SK-N-SH treated with all-trans-retinoic acid at 6 μM for 48 hours (cell line): ENCODE data around the gene DDX1.

Source experiments
- ATAC-seq: fragments of 200-7000 bp; cut with Tn5 transposase; 3 replicates; pipeline ENCODE4 v1.9.1; 2020; ENCODE audit warnings: mild to moderate bottlenecking, moderate library complexity
- ARNTL ChIP-seq: fragments of 450-650 bp; formaldehyde crosslinking; IDR thresholded peaks from 2 replicates; pipeline ENCODE4 v1.5.0; 2020; ENCODE audit warnings: low read depth, mild to moderate bottlenecking, moderate library complexity, borderline replicate concordance
- CSDC2 ChIP-seq: fragments of 250-450 bp; sonication (Bioruptor Pico); IDR thresholded peaks from 2 replicates; pipeline ENCODE4 v1.5.0; 2020; ENCODE audit warnings: mild to moderate bottlenecking, moderate library complexity
- ESRRG ChIP-seq: fragments of 250-450 bp; sonication (Bioruptor Pico); IDR thresholded peaks from 2 replicates; pipeline ENCODE4 v1.6.1; 2021; ENCODE audit warnings: mild to moderate bottlenecking
- GLIS3 ChIP-seq: fragments of 250-450 bp; sonication (Bioruptor Pico); IDR thresholded peaks from 2 replicates; pipeline ENCODE4 v1.5.0; 2020; ENCODE audit warnings: mild to moderate bottlenecking, moderate library complexity
- ISL1 ChIP-seq: fragments of 250-450 bp; sonication (Bioruptor Pico); IDR thresholded peaks from 2 replicates; pipeline ENCODE4 v2.1.2; 2022; ENCODE audit warnings: mild to moderate bottlenecking, moderate library complexity
- PPARA ChIP-seq: fragments of 250-450 bp; sonication (Bioruptor Pico); IDR thresholded peaks from 2 replicates; pipeline ENCODE4 v1.5.0; 2020; ENCODE audit warnings: mild to moderate bottlenecking, borderline replicate concordance
- RARB ChIP-seq: fragments of 250-450 bp; sonication (Bioruptor Pico); IDR thresholded peaks from 2 replicates; pipeline ENCODE4 v1.8.0; 2021; ENCODE audit warnings: mild to moderate bottlenecking, moderate library complexity
- SNAI2 ChIP-seq: fragments of 250-450 bp; sonication (Bioruptor Pico); IDR thresholded peaks from 2 replicates; pipeline ENCODE4 v1.5.0; 2020; ENCODE audit warnings: mild to moderate bottlenecking, moderate library complexity
- TCF4 ChIP-seq: fragments of 250-450 bp; sonication (Bioruptor Pico); IDR thresholded peaks from 2 replicates; pipeline ENCODE4 v1.8.0; 2021; ENCODE audit warnings: mild to moderate bottlenecking, moderate library complexity, borderline replicate concordance
- TOX ChIP-seq: fragments of 250-450 bp; sonication (Bioruptor Pico); IDR thresholded peaks from 2 replicates; pipeline ENCODE4 v1.8.0; 2021; ENCODE audit warnings: mild to moderate bottlenecking, moderate library complexity, borderline replicate concordance
- ZFP3 ChIP-seq: fragments of 250-450 bp; sonication (Bioruptor Pico); IDR thresholded peaks from 2 replicates; pipeline ENCODE4 v1.5.0; 2020; ENCODE audit warnings: mild to moderate bottlenecking, moderate library complexity
- ZFP30 ChIP-seq: fragments of 450-650 bp; formaldehyde crosslinking; IDR thresholded peaks from 2 replicates; pipeline ENCODE4 v1.5.0; 2022; ENCODE audit warnings: mild to moderate bottlenecking, moderate library complexity
- ZNF565 ChIP-seq: fragments of 450-650 bp; formaldehyde crosslinking; conservative IDR thresholded peaks from 2 replicates; pipeline ENCODE4 v1.5.0; 2020; ENCODE audit warnings: low read depth, mild to moderate bottlenecking, moderate library complexity
- ZNF70 ChIP-seq: fragments of 450-650 bp; formaldehyde crosslinking; IDR thresholded peaks from 2 replicates; pipeline ENCODE4 v1.5.0; 2020; ENCODE audit warnings: mild to moderate bottlenecking, moderate library complexity
- ZNF8 ChIP-seq: fragments of 450-650 bp; formaldehyde crosslinking; IDR thresholded peaks from 2 replicates; pipeline ENCODE4 v1.5.0; 2020; ENCODE audit warnings: mild to moderate bottlenecking, moderate library complexity
- TF ChIP-seq, protein P1 (sequence below): fragments of 250-450 bp; sonication (Bioruptor Pico); IDR thresholded peaks from 2 replicates; pipeline ENCODE4 v1.5.0; 2020; ENCODE audit warnings: mild to moderate bottlenecking, moderate library complexity
- TF ChIP-seq, protein P2 (sequence below): fragments of 250-450 bp; sonication (Bioruptor Pico); IDR thresholded peaks from 2 replicates; pipeline ENCODE4 v1.5.1; 2021; ENCODE audit warnings: mild to moderate bottlenecking, moderate library complexity
- TF ChIP-seq, protein P3 (sequence below): fragments of 250-450 bp; sonication (Bioruptor Pico); IDR thresholded peaks from 2 replicates; pipeline ENCODE4 v1.8.0; 2020; ENCODE audit warnings: mild to moderate bottlenecking, moderate library complexity, borderline replicate concordance
- TF ChIP-seq, protein P4 (sequence below): fragments of 250-450 bp; sonication (Bioruptor Pico); IDR thresholded peaks from 2 replicates; pipeline ENCODE4 v1.5.1; 2020; ENCODE audit warnings: low read depth, mild to moderate bottlenecking, moderate library complexity
- TF ChIP-seq, protein P5 (sequence below): fragments of 250-450 bp; sonication (Bioruptor Pico); IDR thresholded peaks from 2 replicates; pipeline ENCODE4 v1.8.0; 2021; ENCODE audit warnings: low read depth, mild to moderate bottlenecking, moderate library complexity, borderline replicate concordance

The DDX1 gene

DNA sequence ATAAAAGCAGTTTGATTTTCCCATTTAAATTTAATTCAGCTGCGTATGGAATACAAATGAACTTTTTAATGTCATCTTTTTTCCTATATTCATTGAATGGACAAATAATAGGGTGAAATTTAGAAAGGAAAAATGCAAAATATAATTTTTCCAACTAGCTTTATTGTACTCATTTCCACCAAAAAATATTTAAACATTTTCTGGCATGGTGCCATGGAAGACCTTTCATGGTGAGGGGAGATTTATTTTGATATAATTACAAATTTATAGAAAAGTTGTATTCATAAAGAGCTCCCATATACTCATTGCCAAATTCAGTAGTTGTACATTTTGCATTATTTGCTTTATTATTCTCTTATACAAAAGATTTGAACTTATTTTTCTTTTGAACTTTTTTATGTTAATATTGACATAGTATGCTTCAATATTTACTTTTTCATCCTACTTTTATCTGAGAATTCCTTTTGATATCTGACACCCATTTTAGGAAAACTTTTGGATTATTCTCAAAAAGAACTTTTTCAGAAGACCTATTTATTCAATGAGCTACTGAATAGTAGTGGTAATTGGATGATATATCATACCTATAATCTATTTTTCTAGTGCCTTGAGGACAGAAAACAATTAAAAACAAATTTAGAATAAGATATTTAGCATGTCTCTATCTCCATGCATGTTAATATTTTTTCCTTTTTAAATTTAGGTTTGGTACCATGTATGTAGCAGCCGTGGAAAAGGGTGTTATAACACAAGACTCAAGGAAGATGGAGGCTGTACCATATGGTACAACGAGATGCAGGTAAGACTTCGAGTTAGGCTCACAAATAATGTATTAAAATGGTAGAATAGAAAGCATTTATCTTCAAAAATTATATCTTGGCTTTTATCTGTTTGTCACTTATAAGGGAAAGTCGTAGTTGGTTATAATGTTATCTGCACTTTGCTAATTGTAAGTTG lies 37.5 kb downstream of the DDX1 start:
- no peak for ATAC-seq
- TF ChIP-seq ZFP30 (CRISPR knock-in tag) = no peak
- TF ChIP-seq, protein P1, sequence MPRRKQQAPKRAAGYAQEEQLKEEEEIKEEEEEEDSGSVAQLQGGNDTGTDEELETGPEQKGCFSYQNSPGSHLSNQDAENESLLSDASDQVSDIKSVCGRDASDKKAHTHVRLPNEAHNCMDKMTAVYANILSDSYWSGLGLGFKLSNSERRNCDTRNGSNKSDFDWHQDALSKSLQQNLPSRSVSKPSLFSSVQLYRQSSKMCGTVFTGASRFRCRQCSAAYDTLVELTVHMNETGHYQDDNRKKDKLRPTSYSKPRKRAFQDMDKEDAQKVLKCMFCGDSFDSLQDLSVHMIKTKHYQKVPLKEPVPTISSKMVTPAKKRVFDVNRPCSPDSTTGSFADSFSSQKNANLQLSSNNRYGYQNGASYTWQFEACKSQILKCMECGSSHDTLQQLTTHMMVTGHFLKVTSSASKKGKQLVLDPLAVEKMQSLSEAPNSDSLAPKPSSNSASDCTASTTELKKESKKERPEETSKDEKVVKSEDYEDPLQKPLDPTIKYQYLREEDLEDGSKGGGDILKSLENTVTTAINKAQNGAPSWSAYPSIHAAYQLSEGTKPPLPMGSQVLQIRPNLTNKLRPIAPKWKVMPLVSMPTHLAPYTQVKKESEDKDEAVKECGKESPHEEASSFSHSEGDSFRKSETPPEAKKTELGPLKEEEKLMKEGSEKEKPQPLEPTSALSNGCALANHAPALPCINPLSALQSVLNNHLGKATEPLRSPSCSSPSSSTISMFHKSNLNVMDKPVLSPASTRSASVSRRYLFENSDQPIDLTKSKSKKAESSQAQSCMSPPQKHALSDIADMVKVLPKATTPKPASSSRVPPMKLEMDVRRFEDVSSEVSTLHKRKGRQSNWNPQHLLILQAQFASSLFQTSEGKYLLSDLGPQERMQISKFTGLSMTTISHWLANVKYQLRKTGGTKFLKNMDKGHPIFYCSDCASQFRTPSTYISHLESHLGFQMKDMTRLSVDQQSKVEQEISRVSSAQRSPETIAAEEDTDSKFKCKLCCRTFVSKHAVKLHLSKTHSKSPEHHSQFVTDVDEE (CRISPR knock-in tag) = no peak
- TF ChIP-seq SNAI2 = no peak
- TF ChIP-seq ESRRG (CRISPR knock-in tag) = no peak
- TF ChIP-seq TCF4 (CRISPR knock-in tag) = no peak
- TF ChIP-seq, protein P2, sequence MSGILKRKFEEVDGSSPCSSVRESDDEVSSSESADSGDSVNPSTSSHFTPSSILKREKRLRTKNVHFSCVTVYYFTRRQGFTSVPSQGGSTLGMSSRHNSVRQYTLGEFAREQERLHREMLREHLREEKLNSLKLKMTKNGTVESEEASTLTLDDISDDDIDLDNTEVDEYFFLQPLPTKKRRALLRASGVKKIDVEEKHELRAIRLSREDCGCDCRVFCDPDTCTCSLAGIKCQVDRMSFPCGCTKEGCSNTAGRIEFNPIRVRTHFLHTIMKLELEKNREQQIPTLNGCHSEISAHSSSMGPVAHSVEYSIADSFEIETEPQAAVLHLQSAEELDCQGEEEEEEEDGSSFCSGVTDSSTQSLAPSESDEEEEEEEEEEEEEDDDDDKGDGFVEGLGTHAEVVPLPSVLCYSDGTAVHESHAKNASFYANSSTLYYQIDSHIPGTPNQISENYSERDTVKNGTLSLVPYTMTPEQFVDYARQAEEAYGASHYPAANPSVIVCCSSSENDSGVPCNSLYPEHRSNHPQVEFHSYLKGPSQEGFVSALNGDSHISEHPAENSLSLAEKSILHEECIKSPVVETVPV (CRISPR knock-in tag) = no peak
- no peak for TF ChIP-seq ZNF8
- TF ChIP-seq, protein P3, sequence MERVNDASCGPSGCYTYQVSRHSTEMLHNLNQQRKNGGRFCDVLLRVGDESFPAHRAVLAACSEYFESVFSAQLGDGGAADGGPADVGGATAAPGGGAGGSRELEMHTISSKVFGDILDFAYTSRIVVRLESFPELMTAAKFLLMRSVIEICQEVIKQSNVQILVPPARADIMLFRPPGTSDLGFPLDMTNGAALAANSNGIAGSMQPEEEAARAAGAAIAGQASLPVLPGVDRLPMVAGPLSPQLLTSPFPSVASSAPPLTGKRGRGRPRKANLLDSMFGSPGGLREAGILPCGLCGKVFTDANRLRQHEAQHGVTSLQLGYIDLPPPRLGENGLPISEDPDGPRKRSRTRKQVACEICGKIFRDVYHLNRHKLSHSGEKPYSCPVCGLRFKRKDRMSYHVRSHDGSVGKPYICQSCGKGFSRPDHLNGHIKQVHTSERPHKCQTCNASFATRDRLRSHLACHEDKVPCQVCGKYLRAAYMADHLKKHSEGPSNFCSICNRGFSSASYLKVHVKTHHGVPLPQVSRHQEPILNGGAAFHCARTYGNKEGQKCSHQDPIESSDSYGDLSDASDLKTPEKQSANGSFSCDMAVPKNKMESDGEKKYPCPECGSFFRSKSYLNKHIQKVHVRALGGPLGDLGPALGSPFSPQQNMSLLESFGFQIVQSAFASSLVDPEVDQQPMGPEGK (CRISPR knock-in tag) = no peak
- TF ChIP-seq RARB (CRISPR knock-in tag) = no peak
- TF ChIP-seq, protein P4, sequence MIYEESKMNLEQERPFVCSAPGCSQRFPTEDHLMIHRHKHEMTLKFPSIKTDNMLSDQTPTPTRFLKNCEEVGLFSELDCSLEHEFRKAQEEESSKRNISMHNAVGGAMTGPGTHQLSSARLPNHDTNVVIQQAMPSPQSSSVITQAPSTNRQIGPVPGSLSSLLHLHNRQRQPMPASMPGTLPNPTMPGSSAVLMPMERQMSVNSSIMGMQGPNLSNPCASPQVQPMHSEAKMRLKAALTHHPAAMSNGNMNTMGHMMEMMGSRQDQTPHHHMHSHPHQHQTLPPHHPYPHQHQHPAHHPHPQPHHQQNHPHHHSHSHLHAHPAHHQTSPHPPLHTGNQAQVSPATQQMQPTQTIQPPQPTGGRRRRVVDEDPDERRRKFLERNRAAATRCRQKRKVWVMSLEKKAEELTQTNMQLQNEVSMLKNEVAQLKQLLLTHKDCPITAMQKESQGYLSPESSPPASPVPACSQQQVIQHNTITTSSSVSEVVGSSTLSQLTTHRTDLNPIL (CRISPR knock-in tag) = no peak
- no peak for TF ChIP-seq ZNF70 (CRISPR knock-in tag)
- no peak for TF ChIP-seq ISL1 (CRISPR knock-in tag)
- TF ChIP-seq CSDC2 (CRISPR knock-in tag) = no peak
- TF ChIP-seq, protein P5, sequence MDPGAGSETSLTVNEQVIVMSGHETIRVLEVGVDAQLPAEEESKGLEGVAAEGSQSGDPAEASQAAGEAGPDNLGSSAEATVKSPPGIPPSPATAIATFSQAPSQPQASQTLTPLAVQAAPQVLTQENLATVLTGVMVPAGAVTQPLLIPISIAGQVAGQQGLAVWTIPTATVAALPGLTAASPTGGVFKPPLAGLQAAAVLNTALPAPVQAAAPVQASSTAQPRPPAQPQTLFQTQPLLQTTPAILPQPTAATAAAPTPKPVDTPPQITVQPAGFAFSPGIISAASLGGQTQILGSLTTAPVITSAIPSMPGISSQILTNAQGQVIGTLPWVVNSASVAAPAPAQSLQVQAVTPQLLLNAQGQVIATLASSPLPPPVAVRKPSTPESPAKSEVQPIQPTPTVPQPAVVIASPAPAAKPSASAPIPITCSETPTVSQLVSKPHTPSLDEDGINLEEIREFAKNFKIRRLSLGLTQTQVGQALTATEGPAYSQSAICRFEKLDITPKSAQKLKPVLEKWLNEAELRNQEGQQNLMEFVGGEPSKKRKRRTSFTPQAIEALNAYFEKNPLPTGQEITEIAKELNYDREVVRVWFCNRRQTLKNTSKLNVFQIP = no peak
- no peak for TF ChIP-seq ZFP3
- no peak for TF ChIP-seq GLIS3 (CRISPR knock-in tag)
- no peak for TF ChIP-seq ARNTL (CRISPR knock-in tag)
- TF ChIP-seq ZNF565 (CRISPR knock-in tag) = no peak
- TF ChIP-seq TOX = no peak

DNA sequence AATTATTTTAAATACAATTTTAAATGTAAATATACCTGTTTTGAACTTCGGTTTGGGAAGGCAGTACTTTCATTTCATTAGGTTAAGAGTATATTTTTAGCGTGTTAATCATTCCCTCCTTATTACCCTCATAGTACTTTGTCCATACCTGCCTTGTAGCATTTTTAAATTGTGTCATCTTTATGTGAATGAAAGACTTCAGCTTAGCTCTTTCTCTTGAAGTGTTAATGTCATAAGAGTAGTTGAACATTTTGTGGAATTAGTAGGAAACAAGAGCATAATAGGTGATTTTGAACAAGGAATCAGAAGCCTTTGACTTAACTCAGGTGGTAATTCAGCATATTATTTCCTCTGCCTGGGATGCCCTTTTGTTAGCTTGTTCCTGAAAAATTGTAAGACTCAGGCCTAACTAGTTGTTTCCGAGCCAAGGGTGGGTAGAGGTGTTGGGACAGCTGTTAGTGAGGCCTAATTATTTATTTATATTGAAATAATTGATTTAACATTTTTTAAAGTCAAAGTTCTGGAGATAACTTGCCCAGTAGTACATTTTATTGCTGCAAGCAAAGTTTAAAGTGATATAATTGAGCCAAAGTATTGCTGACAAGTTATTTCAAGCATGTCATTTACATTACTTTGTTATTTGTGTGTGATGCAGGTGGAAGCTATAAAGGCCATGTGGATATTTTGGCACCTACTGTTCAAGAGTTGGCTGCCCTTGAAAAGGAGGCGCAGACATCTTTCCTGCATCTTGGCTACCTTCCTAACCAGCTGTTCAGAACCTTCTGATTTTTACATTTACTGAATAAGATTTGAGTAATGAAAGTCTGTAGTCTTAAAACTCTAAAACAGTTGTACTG lies 38.7 kb downstream of the DDX1 start:
- ATAC-seq = no peak
- TF ChIP-seq ESRRG (CRISPR knock-in tag) = no peak
- no peak for TF ChIP-seq RARB (CRISPR knock-in tag)
- TF ChIP-seq PPARA = no peak
- TF ChIP-seq ZNF70 (CRISPR knock-in tag) = no peak
- TF ChIP-seq, protein P2 (CRISPR knock-in tag) = no peak
- TF ChIP-seq ZFP3 = no peak
- TF ChIP-seq TCF4 (CRISPR knock-in tag) = no peak
- no peak for TF ChIP-seq ISL1 (CRISPR knock-in tag)
- TF ChIP-seq, protein P1 (CRISPR knock-in tag) = no peak
- TF ChIP-seq, protein P5 = no peak
- TF ChIP-seq ZFP30 (CRISPR knock-in tag) = no peak
- TF ChIP-seq GLIS3 (CRISPR knock-in tag) = no peak
